ENCODE data around the gene PRR20G.

DNA sequence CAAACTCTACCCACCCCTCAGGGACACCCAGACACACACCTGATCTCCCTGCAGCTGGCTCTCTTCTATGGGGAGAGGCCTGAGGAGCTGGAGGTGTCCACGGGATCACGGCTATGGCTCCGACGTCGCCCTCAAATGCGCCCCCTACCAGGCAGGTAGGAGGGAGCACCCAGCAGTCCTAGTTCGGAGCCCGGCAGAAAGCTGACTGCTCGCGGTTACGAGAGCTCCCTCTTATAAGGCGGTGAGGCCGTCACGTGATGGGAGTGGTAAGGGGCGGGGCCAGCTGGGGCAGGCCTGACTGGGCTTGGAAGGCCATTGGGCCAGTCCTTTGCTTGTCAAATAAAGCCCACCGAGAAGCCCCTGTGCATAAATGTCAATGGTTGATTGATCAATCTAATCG, at the start of gene PRR20G:
- TF ChIP-seq, protein P1, sequence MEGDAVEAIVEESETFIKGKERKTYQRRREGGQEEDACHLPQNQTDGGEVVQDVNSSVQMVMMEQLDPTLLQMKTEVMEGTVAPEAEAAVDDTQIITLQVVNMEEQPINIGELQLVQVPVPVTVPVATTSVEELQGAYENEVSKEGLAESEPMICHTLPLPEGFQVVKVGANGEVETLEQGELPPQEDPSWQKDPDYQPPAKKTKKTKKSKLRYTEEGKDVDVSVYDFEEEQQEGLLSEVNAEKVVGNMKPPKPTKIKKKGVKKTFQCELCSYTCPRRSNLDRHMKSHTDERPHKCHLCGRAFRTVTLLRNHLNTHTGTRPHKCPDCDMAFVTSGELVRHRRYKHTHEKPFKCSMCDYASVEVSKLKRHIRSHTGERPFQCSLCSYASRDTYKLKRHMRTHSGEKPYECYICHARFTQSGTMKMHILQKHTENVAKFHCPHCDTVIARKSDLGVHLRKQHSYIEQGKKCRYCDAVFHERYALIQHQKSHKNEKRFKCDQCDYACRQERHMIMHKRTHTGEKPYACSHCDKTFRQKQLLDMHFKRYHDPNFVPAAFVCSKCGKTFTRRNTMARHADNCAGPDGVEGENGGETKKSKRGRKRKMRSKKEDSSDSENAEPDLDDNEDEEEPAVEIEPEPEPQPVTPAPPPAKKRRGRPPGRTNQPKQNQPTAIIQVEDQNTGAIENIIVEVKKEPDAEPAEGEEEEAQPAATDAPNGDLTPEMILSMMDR (IDR thresholded peaks at IDR 0.05) = no peak
- no peak for TF ChIP-seq POLR2A (IDR thresholded peaks at IDR 0.05)
